Endodermal cell (in vitro differentiated cells): ENCODE results near the gene LHFPL3. TPM values are rescaled to one million over a fixed set of nuclear protein-coding genes. Genes with fewer than 3 reads are reported as not detected.
"Not testable (repeated sequence)": the region's sequence is repeated elsewhere in the genome, so short reads cannot be mapped to it uniquely, and the experiment has no call there.

Source experiments
- DNase-seq: peaks from one replicate; pipeline ENCODE4 v3.0.0-alpha.2; 2017
- H3K27ac ChIP-seq: 2 replicates; pipeline ENCODE4 v1.5.1; 2013; ENCODE audit warnings: mild to moderate bottlenecking, low read depth, low read length, moderate library complexity
- H3K27me3 ChIP-seq: 2 replicates; pipeline ENCODE4 v1.6.1; 2013; ENCODE audit warnings: mild to moderate bottlenecking, low read length, moderate library complexity; ENCODE audit not compliant: insufficient read depth, control insufficient read depth, poor library complexity, severe bottlenecking
- H3K36me3 ChIP-seq: 2 replicates; pipeline ENCODE4 v1.7.0; 2013; ENCODE audit warnings: mild to moderate bottlenecking, low read length, moderate library complexity; ENCODE audit not compliant: control insufficient read depth, insufficient read depth
- H3K4me1 ChIP-seq: one replicate; pipeline ENCODE4 v1.7.0; 2013; ENCODE audit warnings: low read length; ENCODE audit not compliant: control insufficient read depth, insufficient read depth
- H3K4me3 ChIP-seq: 2 replicates; pipeline ENCODE4 v1.5.1; 2013; ENCODE audit warnings: mild to moderate bottlenecking, low read length, moderate library complexity
- H3K9ac ChIP-seq: 2 replicates; pipeline ENCODE4 v1.6.1; 2013; ENCODE audit warnings: mild to moderate bottlenecking, low read length, moderate library complexity; ENCODE audit not compliant: poor library complexity, severe bottlenecking; ENCODE audit errors: extremely low read depth
- H3K9me3 ChIP-seq: 2 replicates; pipeline ENCODE4 v1.6.1; 2013; ENCODE audit warnings: mild to moderate bottlenecking, low read length, moderate library complexity; ENCODE audit not compliant: control insufficient read depth
- H3K27ac Mint-ChIP-seq: 2 replicates; pipeline ENCODE4 v1.8.0; 2020; ENCODE audit warnings: mixed read lengths
- H3K27me3 Mint-ChIP-seq: 2 replicates; pipeline ENCODE4 v1.8.0; 2021; ENCODE audit warnings: mild to moderate bottlenecking, mixed read lengths; ENCODE audit not compliant: insufficient read depth
- H3K36me3 Mint-ChIP-seq: 2 replicates; pipeline ENCODE4 v1.8.0; 2020; ENCODE audit warnings: low read depth, mixed read lengths
- H3K4me1 Mint-ChIP-seq: 2 replicates; pipeline ENCODE4 v1.8.0; 2020; ENCODE audit warnings: mixed read lengths
- H3K4me3 Mint-ChIP-seq: 2 replicates; pipeline ENCODE4 v1.8.0; 2020; ENCODE audit warnings: mild to moderate bottlenecking, moderate library complexity, mixed read lengths
- H3K9me3 Mint-ChIP-seq: 2 replicates; pipeline ENCODE4 v1.8.0; 2020; ENCODE audit warnings: mild to moderate bottlenecking, mixed read lengths
- CTCF ChIP-seq: fragments of 200-600 bp; sonication (generic); conservative IDR thresholded peaks from 2 replicates; pipeline ENCODE4 v1.5.0; 2021; ENCODE audit warnings: antibody characterized with exemption, mild to moderate bottlenecking
- WGBS, 2 experiments: methylation state at CpG; one replicate each; pipeline versions ENCODE4 v1.1.5 to v1.1.7; 2013; ENCODE audit warnings: missing lambda C conversion rate in 2 of 2, mixed read lengths in 1 of 2; ENCODE audit not compliant: insufficient coverage in 1 of 2, insufficient read length in 1 of 2; 5-methylcytosine and 5-hydroxymethylcytosine counted together
- total RNA-seq, 2 donors: library from RNA; stranded (reverse); fragmentation: NEBNext Ultra II Directional in 1 of 2; extraction: Animal tissue kit (Norgen Biotek cat#: 25700) in 1 of 2; gene quantifications; 2 replicates in 1 of 2; 3 replicates in 1 of 2; pipeline ENCODE4 v1.2.1, GENCODE V29; 2021

The LHFPL3 gene
- total RNA-seq, 2 donors from 2014 or later, result not detected

GRCh38 chr7:104572554-104572953, 244.2 kb downstream of the LHFPL3 start:
- Histone ChIP-seq H3K27me3 (peaks cover 24% of the 10 kb centered on the region), H3K9ac (no peak overlapping the region), H3K4me3 (no peak overlapping the region), H3K27ac (no peak overlapping the region), H3K4me1 (no peaks in the 10 kb centered on the region), H3K36me3 (no peaks in the 10 kb centered on the region), H3K9me3 (no peaks in the 10 kb centered on the region)
- no peak overlapping the region for H3K27ac Mint-ChIP-seq
- no peaks in the 10 kb centered on the region for H3K4me1 Mint-ChIP-seq
- no peaks in the 10 kb centered on the region for H3K36me3 Mint-ChIP-seq
- TF ChIP-seq CTCF, result no peak
- no peak for DNase-seq
- peaks cover 21% of the 10 kb centered on the region for H3K27me3 Mint-ChIP-seq
- no peaks in the 10 kb centered on the region for H3K9me3 Mint-ChIP-seq
- no peak overlapping the region for H3K4me3 Mint-ChIP-seq

GRCh38 chr7:104584620-104585019, 256.2 kb downstream of the LHFPL3 start:
- TF ChIP-seq CTCF, result no peak

GRCh38 chr7:104595591-104595990, 267.2 kb downstream of the LHFPL3 start:
- H3K4me3 ChIP-seq, H3K27ac Mint-ChIP-seq, H3K27me3 ChIP-seq, H3K36me3 ChIP-seq, H3K9ac ChIP-seq, H3K4me3 Mint-ChIP-seq, H3K27ac ChIP-seq, H3K4me1 Mint-ChIP-seq, H3K36me3 Mint-ChIP-seq, H3K27me3 Mint-ChIP-seq, H3K9me3 ChIP-seq, H3K4me1 ChIP-seq: not testable (repeated sequence)
- WGBS, 2 experiments, result 81 to 82% methylated on average over 4 to 7 of the region's 7 CpGs
- H3K9me3 Mint-ChIP-seq, result peaks cover 29% of the 10 kb centered on the region
- DNase-seq, result peak; percentile 48

More at GRCh38 chr7:104584620-104585019, 256.2 kb downstream of the LHFPL3 start:
- no peaks in the 10 kb centered on the region for H3K4me1 Mint-ChIP-seq
- H3K27me3 Mint-ChIP-seq, result no peaks in the 10 kb centered on the region
- no peak overlapping the region for H3K27ac Mint-ChIP-seq
- H3K27ac ChIP-seq, result no peak overlapping the region
- H3K9me3 Mint-ChIP-seq, result peaks cover 14% of the 10 kb centered on the region
- no peaks in the 10 kb centered on the region for H3K27me3 ChIP-seq
- no peaks in the 10 kb centered on the region for H3K4me1 ChIP-seq
- no peak overlapping the region for H3K4me3 Mint-ChIP-seq
- 52 to 53% methylated on average over 2 to 3 of the region's 3 CpGs for WGBS, 2 experiments
- H3K9me3 ChIP-seq, result no peaks in the 10 kb centered on the region
- H3K36me3 ChIP-seq, result no peaks in the 10 kb centered on the region
- no peak overlapping the region for H3K9ac ChIP-seq
- no peak for DNase-seq
- H3K36me3 Mint-ChIP-seq, result no peaks in the 10 kb centered on the region
- no peak overlapping the region for H3K4me3 ChIP-seq

DNA sequence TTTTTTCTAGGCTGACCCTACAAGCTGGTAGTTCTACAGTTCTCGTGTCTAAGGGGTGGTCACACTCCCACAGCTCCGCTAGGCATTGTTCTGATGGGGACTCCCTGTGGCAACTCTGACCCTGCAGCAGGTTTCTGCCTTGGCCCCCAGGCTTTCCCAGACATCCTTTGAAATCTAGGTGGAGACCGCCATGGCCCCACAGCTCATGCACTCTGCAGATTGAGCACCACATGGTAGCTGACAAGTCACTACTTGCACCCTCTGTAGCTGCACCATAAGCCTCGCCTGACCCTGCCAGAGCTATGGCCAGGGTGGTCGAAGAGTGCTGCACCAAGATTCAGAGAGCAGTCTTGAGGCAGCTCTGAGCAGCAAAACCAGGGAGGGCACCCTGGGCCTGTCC, 275.6 kb downstream of the LHFPL3 start:
- Mint-ChIP-seq H3K36me3 (no peaks in the 10 kb centered on the region), H3K4me1 (no peaks in the 10 kb centered on the region), H3K27ac (no peak overlapping the region), H3K4me3 (no peak overlapping the region), H3K27me3 (peaks cover 1% of the 10 kb centered on the region), H3K9me3 (peaks cover 3% of the 10 kb centered on the region)
- no peaks in the 10 kb centered on the region for H3K27me3 ChIP-seq
- H3K36me3 ChIP-seq, result no peaks in the 10 kb centered on the region
- no peaks in the 10 kb centered on the region for H3K4me1 ChIP-seq
- no peak overlapping the region for H3K27ac ChIP-seq
- no peak overlapping the region for H3K9ac ChIP-seq
- TF ChIP-seq CTCF, result no peak
- no peaks in the 10 kb centered on the region for H3K9me3 ChIP-seq
- no peak overlapping the region for H3K4me3 ChIP-seq
- no peak for DNase-seq
- 79 to 96% methylated on average over 5 of the region's 5 CpGs for WGBS, 2 experiments
